Sciatic nerve (tissue), 2 donors: ENCODE measurements around the gene IL12RB1. TPM values are rescaled to one million over a fixed set of nuclear protein-coding genes. Genes with fewer than 3 reads are reported as not detected.
"Not testable (repeated sequence)": the region's sequence is repeated elsewhere in the genome, so short reads cannot be mapped to it uniquely, and the experiment has no call there.

Experiments used
- ATAC-seq: fragments of 200-7000 bp; cut with Tn5 transposase; one replicate; pipeline ENCODE4 v1.9.1; 2020; ENCODE audit warnings: mild to moderate bottlenecking, moderate library complexity
- DNase-seq: peaks from one replicate; pipeline ENCODE4 v3.0.0-alpha.2; 2020; ENCODE audit warnings: low spot score
- intact Hi-C: fragments of 100-400 bp; cut with DNase I; formaldehyde crosslinking; loops from one replicate; pipeline ENCODE4 v1.14.2; 2022
- total RNA-seq: library from RNA; stranded (reverse); fragmentation: NEBNext Ultra II Directional; extraction: Animal tissue kit (Norgen Biotek cat#: 25700); gene quantifications from one replicate; pipeline ENCODE4 v1.2.1, GENCODE V29; 2021
- donor health status: DM: no; HTN: no; CAD: no.
- donor health status: DM: no; HTN: no; CAD: no.

The IL12RB1 gene
- total RNA-seq, 1 donor from 2014 or later = 2.1 TPM

- intact Hi-C loops = no loop called here
- no peak for ATAC-seq
- no peak for DNase-seq
These were observed 26.3 kb downstream of the IL12RB1 start for GRCh38 chr19:18060472-18060871.

- intact Hi-C loops = loop anchor here (5.0 kb wide), 1 partner anchor 53 kb away; the partner anchor contains the start of gene ARRDC2
These were observed 26.8 kb downstream of the IL12RB1 start for GRCh38 chr19:18059902-18060301.

GRCh38 chr19:18059297-18059696, 27.4 kb downstream of the IL12RB1 start:
- ATAC-seq (no peak), DNase-seq (no peak)
- intact Hi-C loops = loop anchor here (5.0 kb wide), 1 partner anchor 52 kb away; the partner anchor contains the start of gene ARRDC2

More at GRCh38 chr19:18059902-18060301, 26.8 kb downstream of the IL12RB1 start:
- no peak for DNase-seq
- no peak for ATAC-seq

- DNase-seq = peak; percentile 91
- intact Hi-C loops = loop anchor here (5.0 kb wide), 1 partner anchor 51 kb away; the partner anchor contains the start of gene ARRDC2
- ATAC-seq = peak; percentile 94
These were observed 28.3 kb downstream of the IL12RB1 start for GRCh38 chr19:18058208-18059009.

GRCh38 chr19:18057557-18057956, 29.2 kb downstream of the IL12RB1 start:
- DNase-seq (peak; percentile 75), ATAC-seq (peak; percentile 43)
- intact Hi-C loops = loop anchor here (5.0 kb wide), 1 partner anchor 50 kb away; the partner anchor contains the start of gene ARRDC2

GRCh38 chr19:18055967-18056366, 30.8 kb downstream of the IL12RB1 start:
- intact Hi-C loops = loop anchor here (5.0 kb wide), 1 partner anchor 49 kb away; the partner anchor contains the start of gene ARRDC2
- DNase-seq = no peak
- no peak for ATAC-seq

- intact Hi-C loops = no loop called here
- ATAC-seq = no peak
- DNase-seq = no peak
These were observed 33.0 kb downstream of the IL12RB1 start for GRCh38 chr19:18053576-18054219.

GRCh38 chr19:18051887-18052286, 34.8 kb downstream of the IL12RB1 start:
- intact Hi-C loops = no loop called here
- DNase-seq = no peak
- peak; percentile 39 for ATAC-seq

GRCh38 chr19:18049385-18049784, 37.3 kb downstream of the IL12RB1 start:
- DNase-seq (peak; percentile 90), ATAC-seq (peak; percentile 86)
- intact Hi-C loops = no loop called here

- no peak for ATAC-seq
- intact Hi-C loops = no loop called here
These were observed 40.5 kb downstream of the IL12RB1 start for GRCh38 chr19:18046059-18046718.

GRCh38 chr19:18045307-18046050, 41.3 kb downstream of the IL12RB1 start:
- ATAC-seq = no peak
- intact Hi-C loops = no loop called here
- DNase-seq = no peak

More at GRCh38 chr19:18046059-18046718, 40.5 kb downstream of the IL12RB1 start:
- no peak for DNase-seq

- DNase-seq (peak; percentile 84), ATAC-seq (peak; percentile 81)
- intact Hi-C loops = no loop called here
These were observed 41.9 kb downstream of the IL12RB1 start for GRCh38 chr19:18044825-18045304.

GRCh38 chr19:18043676-18044075, 43.1 kb downstream of the IL12RB1 start:
- intact Hi-C loops = no loop called here
- no peak for ATAC-seq

GRCh38 chr19:18041054-18041453, 45.7 kb downstream of the IL12RB1 start:
- DNase-seq = no peak
- intact Hi-C loops = no loop called here
- ATAC-seq = no peak

More at GRCh38 chr19:18043676-18044075, 43.1 kb downstream of the IL12RB1 start:
- no peak for DNase-seq

GRCh38 chr19:18032102-18032501, 54.6 kb downstream of the IL12RB1 start:
- intact Hi-C loops, DNase-seq, ATAC-seq: not testable (repeated sequence)

- ATAC-seq = peak; percentile 46
- DNase-seq, intact Hi-C loops: not testable (repeated sequence)
These were observed 55.3 kb downstream of the IL12RB1 start for GRCh38 chr19:18031401-18031800.

- no peak for ATAC-seq
- intact Hi-C loops = no loop called here
These were observed 57.0 kb downstream of the IL12RB1 start for GRCh38 chr19:18029617-18030338.

GRCh38 chr19:18027151-18027550, 59.6 kb downstream of the IL12RB1 start:
- no peak for DNase-seq
- no peak for ATAC-seq
- intact Hi-C loops = no loop called here

More at GRCh38 chr19:18029617-18030338, 57.0 kb downstream of the IL12RB1 start:
- no peak for DNase-seq
